A549 (cell line): Measurements from ENCODE around the gene POLD1. TPM values are rescaled to one million over a fixed set of nuclear protein-coding genes. Genes with fewer than 3 reads are reported as not detected.
A peak's percentile ranks its signal among the peaks of the same experiment; 100 is the strongest.

Experiments used
- ATAC-seq, 2 experiments: fragments of 200-7000 bp in 1 of 2; fragments of >200 bp in 1 of 2; cut with Nextera tagmentation in 1 of 2; cut with Tn5 transposase in 1 of 2; 3 replicates each; pipeline versions ENCODE4 v1.8.0 to v1.9.1; 2018 to 2020; ENCODE audit warnings: mild to moderate bottlenecking in 1 of 2, moderate library complexity in 1 of 2
- CTCF ChIA-PET: fragments of 300-600 bp; sonication (Branson Sonifier 250); formaldehyde crosslinking; extraction: SDS; loops from one replicate; lab custom pipeline; 2021; ENCODE audit warnings: antibody characterized with exemption, inconsistent platforms; lab: Yijun Ruan, JAX
- POLR2A ChIA-PET: fragments of 350-600 bp; formaldehyde crosslinking; extraction: SDS; loops from one replicate; lab custom pipeline; 2021; ENCODE audit warnings: antibody characterized with exemption, inconsistent platforms; lab: Yijun Ruan, JAX
- DNase-seq, 2 experiments: peaks; one replicate each; pipeline versions ENCODE4 v3.0.0 to v3.0.0-alpha.2; 2011 to 2016; ENCODE audit warnings: low read depth in 1 of 2, low spot score in 1 of 2
- FAIRE-seq: peaks from 2 replicates; lab custom pipeline; 2011; peaks lifted over from hg19 to GRCh38; lab: Jason Lieb, UNC
- H3K27ac ChIP-seq, 2 experiments: fragments of >200 bp; sonication (Bioruptor Twin); formaldehyde crosslinking; 3 replicates each; pipeline ENCODE4 v1.5.1; 2016 to 2017
- H3K4me1 ChIP-seq: fragments of >200 bp; sonication (Bioruptor Twin); formaldehyde crosslinking; 3 replicates; pipeline ENCODE4 v1.6.1; 2016
- H3K4me2 ChIP-seq: fragments of >200 bp; sonication (Bioruptor Twin); formaldehyde crosslinking; 3 replicates; pipeline ENCODE4 v1.6.1; 2016
- H3K4me3 ChIP-seq: fragments of >200 bp; sonication (Bioruptor Twin); formaldehyde crosslinking; 3 replicates; pipeline ENCODE4 v1.5.1; 2016
- H3K9me3 ChIP-seq: fragments of >200 bp; sonication (Bioruptor Twin); formaldehyde crosslinking; 3 replicates; pipeline ENCODE4 v1.6.1; 2016
- BCL3 ChIP-seq: fragments of >200 bp; sonication (Bioruptor Twin); formaldehyde crosslinking; IDR thresholded peaks from 3 replicates; pipeline ENCODE4 v1.6.1; 2016
- CBX8 ChIP-seq: fragments of 200-600 bp; sonication (generic); IDR thresholded peaks from 2 replicates; pipeline ENCODE4 v1.6.1; 2016
- FOSB ChIP-seq: fragments of 250-450 bp; sonication (Bioruptor Pico); IDR thresholded peaks from 2 replicates; pipeline ENCODE4 v1.5.0; 2020; ENCODE audit warnings: mild to moderate bottlenecking, moderate library complexity
- HEYL ChIP-seq: fragments of 250-450 bp; sonication (Bioruptor Pico); IDR thresholded peaks from 2 replicates; pipeline ENCODE4 v1.8.0; 2021; ENCODE audit warnings: mild to moderate bottlenecking, moderate library complexity
- HOXB13 ChIP-seq: fragments of 250-450 bp; sonication (Bioruptor Pico); IDR thresholded peaks from 2 replicates; pipeline ENCODE4 v1.5.0; 2020; ENCODE audit warnings: low read depth, mild to moderate bottlenecking, moderate library complexity
- JUN ChIP-seq, 2 experiments: fragments of >200 bp; sonication (Bioruptor Twin); formaldehyde crosslinking; IDR thresholded peaks; 2 replicates in 1 of 2; 3 replicates in 1 of 2; pipeline ENCODE4 v1.6.1; 2016 to 2017
- KDM5A ChIP-seq: fragments of 200-600 bp; sonication (generic); IDR thresholded peaks from 2 replicates; pipeline ENCODE4 v1.6.1; 2016; ENCODE audit warnings: antibody characterized with exemption, mild to moderate bottlenecking
- MYC ChIP-seq: IDR thresholded peaks from 2 replicates; pipeline ENCODE4 v1.6.1; 2012; ENCODE audit warnings: mild to moderate bottlenecking, inconsistent platforms, low read length, improper control_type of control experiment, borderline replicate concordance
- POLR2AphosphoS2 ChIP-seq: conservative IDR thresholded peaks from 2 replicates; pipeline ENCODE4 v1.6.1; 2012; ENCODE audit warnings: low read length, improper control_type of control experiment, inconsistent platforms
- RARB ChIP-seq: fragments of 250-450 bp; sonication (Bioruptor Pico); IDR thresholded peaks from 2 replicates; pipeline ENCODE4 v1.8.0; 2021; ENCODE audit warnings: mild to moderate bottlenecking, moderate library complexity
- REST ChIP-seq: fragments of 200-600 bp; sonication (generic); IDR thresholded peaks from 2 replicates; pipeline ENCODE4 v1.6.1; 2016; ENCODE audit warnings: antibody characterized with exemption, mild to moderate bottlenecking, moderate library complexity
- RFX5 ChIP-seq: fragments of 450-650 bp; IDR thresholded peaks from 2 replicates; pipeline ENCODE4 v1.7.1; 2014; ENCODE audit warnings: antibody characterized with exemption, mild to moderate bottlenecking, moderate library complexity
- RNF2 ChIP-seq: fragments of 200-600 bp; sonication (generic); IDR thresholded peaks from 2 replicates; pipeline ENCODE4 v1.6.1; 2016; ENCODE audit warnings: low read depth, mild to moderate bottlenecking, antibody characterized with exemption, moderate library complexity, borderline replicate concordance
- ZSCAN20 ChIP-seq: fragments of 250-450 bp; sonication (Bioruptor Pico); IDR thresholded peaks from 2 replicates; pipeline ENCODE4 v1.8.0; 2022; ENCODE audit warnings: mild to moderate bottlenecking, moderate library complexity
- WGBS: methylation state at CpG from one replicate; pipeline ENCODE4 v1.1.6; 2017; ENCODE audit errors: missing lambda C conversion rate; 5-methylcytosine and 5-hydroxymethylcytosine counted together
- polyA plus RNA-seq, 4 experiments: library from polyadenylated mRNA; depleted of rRNA in 3 of 4; stranded (reverse); fragments of >200 nt; fragmentation: RNase III in 1 of 4; extraction: RNeasy Plus Mini Kit Qiagen cat#74134 plus additional on column Dnase treatment in 1 of 4; gene quantifications; 2 replicates in 3 of 4; 3 replicates in 1 of 4; pipeline ENCODE4 v1.2.3, GENCODE V29; 2011 to 2017
- TF ChIP-seq, protein P1 (sequence below): fragments of >200 bp; sonication (Bioruptor Twin); formaldehyde crosslinking; IDR thresholded peaks from 3 replicates; pipeline ENCODE4 v1.5.1; 2016
- TF ChIP-seq, protein P2 (sequence below): IDR thresholded peaks from 2 replicates; pipeline ENCODE4 v1.6.1; 2012; ENCODE audit warnings: low read depth, borderline replicate concordance

Gene POLD1
- polyA plus RNA-seq, 2 of the 4 experiments (the other 2 are of a cell fraction), result 26.1 to 88.8 TPM

DNA sequence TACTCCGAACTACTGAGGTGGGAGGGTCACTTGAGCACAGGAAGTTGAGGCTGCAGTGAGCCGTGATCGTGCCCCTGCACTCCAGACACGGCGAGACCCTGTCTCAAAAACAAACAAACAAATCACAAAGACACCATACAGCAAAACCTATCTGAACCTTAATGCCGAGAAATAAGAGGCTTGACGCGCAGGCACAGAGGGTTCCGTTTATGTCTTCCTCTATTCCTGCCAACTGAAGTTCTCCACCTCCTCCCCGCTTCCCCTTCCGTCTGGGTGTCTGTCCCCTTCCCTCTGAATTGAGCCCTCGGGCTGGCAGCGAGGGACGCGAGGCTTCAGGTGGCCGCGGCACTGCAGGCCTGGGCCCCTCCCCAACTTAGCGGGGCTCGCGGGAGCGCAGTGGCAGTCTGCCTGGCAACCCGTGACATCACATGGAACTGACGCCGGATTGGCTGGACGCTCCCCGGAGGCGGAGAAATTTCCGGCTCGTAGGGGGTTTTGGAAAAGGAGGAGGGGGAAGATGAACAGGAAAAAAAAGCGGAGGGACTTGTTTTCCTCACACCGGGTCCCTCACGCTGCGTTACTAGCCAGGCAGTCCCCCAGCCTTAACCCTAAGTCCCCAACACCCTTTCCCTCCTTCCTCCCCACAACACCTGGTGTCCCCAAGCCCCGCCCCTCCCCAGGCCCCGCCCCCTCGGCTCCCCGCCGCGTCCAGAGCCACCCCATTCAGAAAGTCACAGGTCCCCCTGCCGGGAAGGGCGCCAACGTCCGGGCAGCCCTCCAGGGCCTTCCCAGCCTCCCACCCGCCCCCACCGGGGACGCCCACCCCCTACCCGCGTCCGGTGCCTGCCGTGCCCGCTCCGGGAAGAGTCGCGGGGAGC, 47.4 kb downstream of the POLD1 start (continued):
- peak; percentile 67 for TF ChIP-seq REST
- no peak for TF ChIP-seq MYC

DNA sequence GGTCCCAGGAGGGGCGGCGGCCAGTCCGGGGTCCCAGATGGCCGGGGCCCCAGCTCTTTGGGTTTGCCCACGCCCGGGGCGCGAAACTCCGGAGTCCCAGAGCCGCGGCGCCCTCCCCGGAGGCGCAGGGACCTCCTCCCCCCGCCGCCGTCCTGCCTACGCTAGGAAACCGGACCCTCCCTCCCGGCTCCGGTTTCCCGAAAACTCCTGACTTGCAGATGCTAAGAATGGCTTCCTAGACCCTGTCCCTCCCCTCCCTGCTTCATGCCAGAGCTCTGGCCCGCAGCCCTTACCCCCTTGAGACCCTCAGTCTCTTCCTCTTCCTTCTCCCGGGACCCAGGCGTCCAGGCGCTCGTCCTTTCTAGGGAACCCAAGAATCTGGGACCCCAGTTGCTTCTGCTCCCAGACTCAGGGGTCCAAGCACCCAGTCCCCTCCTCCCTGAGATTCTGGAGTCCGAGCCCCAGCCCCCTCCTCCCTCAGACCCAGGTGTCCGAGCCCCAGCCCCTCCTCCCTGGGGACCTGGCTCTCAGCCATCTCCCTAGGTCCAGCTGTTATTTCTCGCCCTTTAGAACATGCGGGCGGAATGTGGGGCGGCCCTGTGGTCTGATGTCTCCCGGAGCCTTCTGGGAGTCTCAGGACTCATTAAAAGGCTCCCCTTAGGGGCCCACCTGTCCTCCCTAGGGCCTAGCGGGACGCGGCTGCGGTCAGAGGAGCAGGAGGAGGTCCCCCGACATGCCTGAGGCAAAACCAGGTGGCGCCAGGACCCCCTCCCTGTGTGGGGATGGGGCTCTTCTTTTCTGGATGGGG, 48.3 kb downstream of the POLD1 start, which contains the start of gene MYBPC2:
MYBPC2 (plus strand) TSS at position 672 of the 808 bp plus-strand sequence; CDS start at position 734, 62 bp downstream.
- peak; percentile 9 to 43 for ATAC-seq
- DNase-seq, result no peak
- TF ChIP-seq, protein P1, sequence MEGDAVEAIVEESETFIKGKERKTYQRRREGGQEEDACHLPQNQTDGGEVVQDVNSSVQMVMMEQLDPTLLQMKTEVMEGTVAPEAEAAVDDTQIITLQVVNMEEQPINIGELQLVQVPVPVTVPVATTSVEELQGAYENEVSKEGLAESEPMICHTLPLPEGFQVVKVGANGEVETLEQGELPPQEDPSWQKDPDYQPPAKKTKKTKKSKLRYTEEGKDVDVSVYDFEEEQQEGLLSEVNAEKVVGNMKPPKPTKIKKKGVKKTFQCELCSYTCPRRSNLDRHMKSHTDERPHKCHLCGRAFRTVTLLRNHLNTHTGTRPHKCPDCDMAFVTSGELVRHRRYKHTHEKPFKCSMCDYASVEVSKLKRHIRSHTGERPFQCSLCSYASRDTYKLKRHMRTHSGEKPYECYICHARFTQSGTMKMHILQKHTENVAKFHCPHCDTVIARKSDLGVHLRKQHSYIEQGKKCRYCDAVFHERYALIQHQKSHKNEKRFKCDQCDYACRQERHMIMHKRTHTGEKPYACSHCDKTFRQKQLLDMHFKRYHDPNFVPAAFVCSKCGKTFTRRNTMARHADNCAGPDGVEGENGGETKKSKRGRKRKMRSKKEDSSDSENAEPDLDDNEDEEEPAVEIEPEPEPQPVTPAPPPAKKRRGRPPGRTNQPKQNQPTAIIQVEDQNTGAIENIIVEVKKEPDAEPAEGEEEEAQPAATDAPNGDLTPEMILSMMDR, result no peak
- peak; percentile 75 for TF ChIP-seq RFX5

GRCh38 chr19:50433201-50434180, 49.3 kb downstream of the POLD1 start:
- Histone ChIP-seq H3K9me3 (no peaks in the 10 kb centered on the region), H3K4me3 (no peak overlapping the region), H3K4me2 (no peak overlapping the region), H3K4me1 (peaks cover 11% of the 10 kb centered on the region), H3K27ac (no peak overlapping the region)
- ChIA-PET CTCF (interaction anchor here (0.8 to 1.4 kb wide), 3 partner anchors 27 to 291 kb away, joined by 3 to 4 read pairs (median 3); no protein-coding TSS in a partner anchor), POLR2A (no interaction called here)
- DNase-seq (no peak), FAIRE-seq (no peak), ATAC-seq (no peak)
- 75% methylated on average over 19 of the region's 19 CpGs for WGBS
- no peak for TF ChIP-seq RFX5
- TF ChIP-seq RNF2, result no peak
- no peak for TF ChIP-seq REST
- TF ChIP-seq CBX8, result no peak
- no peak for TF ChIP-seq JUN (IDR thresholded peaks at IDR 0.05)
- TF ChIP-seq, protein P2, sequence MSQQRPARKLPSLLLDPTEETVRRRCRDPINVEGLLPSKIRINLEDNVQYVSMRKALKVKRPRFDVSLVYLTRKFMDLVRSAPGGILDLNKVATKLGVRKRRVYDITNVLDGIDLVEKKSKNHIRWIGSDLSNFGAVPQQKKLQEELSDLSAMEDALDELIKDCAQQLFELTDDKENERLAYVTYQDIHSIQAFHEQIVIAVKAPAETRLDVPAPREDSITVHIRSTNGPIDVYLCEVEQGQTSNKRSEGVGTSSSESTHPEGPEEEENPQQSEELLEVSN, result no peak
- no peak for TF ChIP-seq POLR2AphosphoS2
- TF ChIP-seq HEYL (CRISPR knock-in tag), result no peak
- TF ChIP-seq RARB (CRISPR knock-in tag), result no peak
- no peak for TF ChIP-seq HOXB13 (CRISPR knock-in tag)
- no peak for TF ChIP-seq KDM5A
- TF ChIP-seq FOSB, result no peak
- no peak for TF ChIP-seq BCL3
- no peak for TF ChIP-seq ZSCAN20 (CRISPR knock-in tag)

More for the DNA sequence above, 48.3 kb downstream of the POLD1 start, which contains the start of gene MYBPC2:
- H3K27ac ChIP-seq, result peak within 1 kb of the TSS; percentile 65 to 88
- peak within 1 kb of the TSS; percentile 67 for H3K4me3 ChIP-seq
- H3K4me1 ChIP-seq, result peaks cover 11% of the 10 kb centered on the region
- ChIA-PET CTCF (interaction anchor here (1.2 to 1.4 kb wide), 2 partner anchors 29 to 64 kb away, joined by 4 read pairs; no protein-coding TSS in a partner anchor), POLR2A (no interaction called here)
- 12% methylated on average over 24 of the region's 40 CpGs for WGBS
- no peak for FAIRE-seq
- H3K9me3 ChIP-seq, result no peaks in the 10 kb centered on the region
- peak within 1 kb of the TSS; percentile 96 for H3K4me2 ChIP-seq
